LNCAP (cell line): Measurements from ENCODE around the gene ESR2.

Source experiments
- TF ChIP-seq, protein P1 (sequence below): fragments of 450-650 bp; IDR thresholded peaks from 2 replicates; pipeline ENCODE4 v1.5.1; 2017; ENCODE audit warnings: mild to moderate bottlenecking

Gene ESR2

DNA sequence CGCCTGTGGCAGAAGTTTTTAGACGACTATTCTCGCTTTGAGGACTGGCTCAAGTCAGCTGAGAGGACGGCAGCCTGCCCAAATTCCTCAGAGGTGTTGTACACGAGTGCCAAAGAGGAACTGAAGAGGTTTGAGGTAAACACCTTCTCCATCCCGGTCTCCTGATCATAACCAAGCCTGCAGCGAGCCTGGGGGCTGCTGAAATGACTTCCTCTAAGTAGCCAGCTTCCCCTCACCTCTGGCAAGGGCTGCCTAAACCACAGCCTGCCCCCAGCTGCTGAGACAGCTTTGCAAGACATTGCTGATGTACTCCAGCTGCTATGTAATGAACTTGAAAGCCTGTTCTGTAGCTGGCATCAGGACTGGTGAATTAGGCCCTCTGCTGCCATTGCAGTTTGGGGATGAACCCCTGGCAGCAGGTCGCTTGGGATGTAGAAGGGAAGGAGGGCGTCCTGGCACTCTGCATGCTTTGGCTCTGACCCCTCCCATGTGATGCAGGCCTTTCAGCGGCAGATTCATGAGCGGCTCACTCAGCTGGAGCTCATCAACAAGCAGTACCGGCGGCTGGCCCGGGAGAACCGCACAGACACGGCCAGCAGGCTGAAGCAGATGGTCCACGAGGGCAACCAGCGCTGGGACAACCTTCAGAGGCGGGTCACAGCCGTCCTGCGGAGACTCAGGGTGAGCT is 84.6 kb downstream of the ESR2 start:
- TF ChIP-seq, protein P1, sequence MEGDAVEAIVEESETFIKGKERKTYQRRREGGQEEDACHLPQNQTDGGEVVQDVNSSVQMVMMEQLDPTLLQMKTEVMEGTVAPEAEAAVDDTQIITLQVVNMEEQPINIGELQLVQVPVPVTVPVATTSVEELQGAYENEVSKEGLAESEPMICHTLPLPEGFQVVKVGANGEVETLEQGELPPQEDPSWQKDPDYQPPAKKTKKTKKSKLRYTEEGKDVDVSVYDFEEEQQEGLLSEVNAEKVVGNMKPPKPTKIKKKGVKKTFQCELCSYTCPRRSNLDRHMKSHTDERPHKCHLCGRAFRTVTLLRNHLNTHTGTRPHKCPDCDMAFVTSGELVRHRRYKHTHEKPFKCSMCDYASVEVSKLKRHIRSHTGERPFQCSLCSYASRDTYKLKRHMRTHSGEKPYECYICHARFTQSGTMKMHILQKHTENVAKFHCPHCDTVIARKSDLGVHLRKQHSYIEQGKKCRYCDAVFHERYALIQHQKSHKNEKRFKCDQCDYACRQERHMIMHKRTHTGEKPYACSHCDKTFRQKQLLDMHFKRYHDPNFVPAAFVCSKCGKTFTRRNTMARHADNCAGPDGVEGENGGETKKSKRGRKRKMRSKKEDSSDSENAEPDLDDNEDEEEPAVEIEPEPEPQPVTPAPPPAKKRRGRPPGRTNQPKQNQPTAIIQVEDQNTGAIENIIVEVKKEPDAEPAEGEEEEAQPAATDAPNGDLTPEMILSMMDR = no peak

DNA sequence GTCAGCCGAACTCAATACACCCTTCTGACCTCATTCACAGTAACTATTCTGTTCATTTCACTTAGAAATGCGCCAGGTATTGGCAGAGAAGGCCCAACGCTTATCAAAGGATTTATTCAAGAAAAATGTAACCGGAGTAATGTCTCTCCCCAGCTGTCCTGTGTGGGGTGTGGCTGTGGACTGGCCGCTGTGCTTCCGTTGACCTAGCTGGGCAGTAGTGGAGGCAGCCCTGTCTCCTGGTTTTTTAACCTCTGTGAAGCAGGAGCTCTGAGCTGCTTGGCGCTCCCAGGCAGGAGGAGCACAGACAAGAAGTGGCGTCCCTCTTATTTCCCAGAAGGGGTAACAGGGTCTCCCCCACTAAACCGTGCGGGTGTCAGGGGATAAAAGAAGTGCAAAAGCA is 85.2 kb downstream of the ESR2 start:
- TF ChIP-seq, protein P1 = no peak

DNA sequence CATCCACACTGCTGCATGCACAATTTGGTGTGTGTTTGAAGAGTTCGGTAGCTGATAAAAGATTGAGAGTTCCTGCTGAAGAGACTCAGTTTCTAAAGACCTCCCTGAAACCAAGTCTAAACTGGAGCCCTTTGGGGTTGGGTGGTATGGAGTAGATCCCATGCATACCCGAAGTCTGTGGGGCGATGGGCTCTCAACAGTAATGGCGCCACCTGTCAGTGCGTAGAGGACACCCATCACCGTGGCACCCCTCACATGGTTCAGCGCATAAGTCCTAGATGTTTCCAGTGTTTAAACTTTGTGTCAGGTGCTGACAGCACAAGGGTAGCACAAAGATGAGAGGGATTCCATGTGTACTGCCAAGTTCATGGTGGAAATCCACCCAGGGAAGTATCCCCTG is 85.9 kb downstream of the ESR2 start:
- TF ChIP-seq, protein P1 = no peak

- TF ChIP-seq, protein P1 = no peak
Measured at GRCh38 chr14:64203366-64204006, 90.7 kb downstream of the ESR2 start.

- TF ChIP-seq, protein P1 = no peak
Measured at GRCh38 chr14:64202716-64203115, 91.5 kb downstream of the ESR2 start.

GRCh38 chr14:64201921-64202545 is 92.1 kb downstream of the ESR2 start:
- TF ChIP-seq, protein P1 = no peak

DNA sequence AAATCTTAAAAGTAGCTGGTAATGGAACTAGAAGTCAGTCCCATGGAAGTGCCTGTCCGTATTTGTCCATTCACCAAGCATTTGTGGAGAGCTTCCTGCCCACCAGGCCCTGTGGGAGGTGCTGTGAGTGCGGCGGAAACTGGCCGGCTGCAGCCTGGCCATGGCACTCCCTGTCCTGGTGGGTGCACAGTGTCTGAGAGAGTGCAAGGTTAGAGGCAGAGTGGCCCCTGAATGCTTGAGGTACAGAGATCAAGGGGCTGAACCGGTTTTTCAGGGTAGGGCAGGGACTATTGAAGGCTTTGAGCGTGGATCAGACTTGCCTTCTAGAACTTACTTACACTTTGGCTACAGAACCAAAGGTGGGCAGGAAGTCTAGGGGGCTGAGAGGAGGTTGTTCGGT is 92.9 kb downstream of the ESR2 start:
- TF ChIP-seq, protein P1 = no peak
